Mucosa of descending colon (tissue), 3 donors: ENCODE data around the gene MT1G. TPM values are rescaled to one million over a fixed set of nuclear protein-coding genes. Genes with fewer than 3 reads are reported as not detected.
"Not testable (repeated sequence)": the region's sequence is repeated elsewhere in the genome, so short reads cannot be mapped to it uniquely, and the experiment has no call there.

Experiments used
- ATAC-seq: fragments of 200-7000 bp; cut with Tn5 transposase; one replicate; pipeline ENCODE4 v1.9.1; 2020; ENCODE audit warnings: mild to moderate bottlenecking, moderate library complexity
- DNase-seq, 3 donors: peaks; one replicate each; pipeline ENCODE4 v3.0.0-alpha.2; 2020
- H3K36me3 ChIP-seq: fragments of 200-600 bp; one replicate; pipeline ENCODE4 v1.8.0; 2021; ENCODE audit warnings: low read depth, mild to moderate bottlenecking
- H3K4me1 ChIP-seq: fragments of 200-600 bp; one replicate; pipeline ENCODE4 v1.8.0; 2021; ENCODE audit warnings: low read depth, mild to moderate bottlenecking
- H3K4me3 ChIP-seq: fragments of 200-600 bp; one replicate; pipeline ENCODE4 v1.8.0; 2021; ENCODE audit warnings: mild to moderate bottlenecking
- H3K9me3 ChIP-seq: fragments of 200-600 bp; one replicate; pipeline ENCODE4 v1.8.0; 2021; ENCODE audit warnings: mild to moderate bottlenecking
- CTCF ChIP-seq: fragments of 200-600 bp; IDR thresholded peaks from one replicate; pipeline ENCODE4 v1.8.0; 2022; ENCODE audit warnings: antibody characterized with exemption, mild to moderate bottlenecking
- intact Hi-C, 2 donors: fragments of 100-400 bp; cut with DNase I in 1 of 2; cut with micrococcal nuclease in 1 of 2; formaldehyde crosslinking; loops; one replicate each; pipeline versions ENCODE4 v1.11.0 to v1.11.1; 2022; cut with DNase I, micrococcal nuclease
- total RNA-seq, 3 donors: library from RNA; stranded (reverse); fragmentation: NEBNext Ultra II Directional in 2 of 3; extraction: Animal tissue kit (Norgen Biotek cat#: 25700) in 2 of 3; gene quantifications; one replicate each; pipeline versions ENCODE4 v1.2.1 to v1.2.4, GENCODE V29; 2021 to 2023
- donor health status: DM: no; HTN: no; CAD: no; lungs with moderate emphysema.
- donor health status: DM: no; HTN: no; CAD: no.
- donor health status: DM: no; HTN: yes; CAD: no.

Gene MT1G
- total RNA-seq, 3 donors from 2014 or later = 7.3 to 210 (median 83.8) TPM

GRCh38 chr16:56679818-56680217 is 12.0 kb upstream of the MT1G start:
- DNase-seq = no peak
- Histone ChIP-seq H3K36me3 (no peaks in the 10 kb centered on the region), H3K4me1 (peaks cover 13% of the 10 kb centered on the region), H3K9me3 (no peaks in the 10 kb centered on the region), H3K4me3 (no peak overlapping the region)
- intact Hi-C loops = no loop called here
- ATAC-seq = no peak
- no peak for TF ChIP-seq CTCF

GRCh38 chr16:56679078-56679730 is 11.3 kb upstream of the MT1G start:
- no peak overlapping the region for H3K4me3 ChIP-seq
- no peak for DNase-seq
- ATAC-seq = no peak
- H3K4me1 ChIP-seq = peaks cover 13% of the 10 kb centered on the region
- H3K36me3 ChIP-seq = no peaks in the 10 kb centered on the region
- no peak for TF ChIP-seq CTCF
- intact Hi-C loops = no loop called here
- no peaks in the 10 kb centered on the region for H3K9me3 ChIP-seq

- no peak for ATAC-seq
Measured at GRCh38 chr16:56677474-56677873, 9.6 kb upstream of the MT1G start.

GRCh38 chr16:56675685-56676210 is 7.9 kb upstream of the MT1G start:
- Histone ChIP-seq H3K4me1 (no peaks in the 10 kb centered on the region), H3K9me3 (no peaks in the 10 kb centered on the region), H3K4me3 (no peak overlapping the region), H3K36me3 (no peaks in the 10 kb centered on the region)
- ATAC-seq = peak; percentile 72
- intact Hi-C loops = no loop called here
- DNase-seq = peak; percentile 54 to 69 (median 59)
- TF ChIP-seq CTCF = no peak

More at GRCh38 chr16:56677474-56677873, 9.6 kb upstream of the MT1G start:
- no peak for DNase-seq
- TF ChIP-seq CTCF = no peak
- Histone ChIP-seq H3K36me3 (no peaks in the 10 kb centered on the region), H3K4me1 (no peaks in the 10 kb centered on the region), H3K9me3 (no peaks in the 10 kb centered on the region), H3K4me3 (no peak overlapping the region)
- intact Hi-C loops = no loop called here

- H3K9me3 ChIP-seq, intact Hi-C loops, DNase-seq, ATAC-seq, H3K36me3 ChIP-seq, H3K4me3 ChIP-seq, H3K4me1 ChIP-seq: not testable (repeated sequence)
Measured at GRCh38 chr16:56674570-56674969, 6.7 kb upstream of the MT1G start.

DNA sequence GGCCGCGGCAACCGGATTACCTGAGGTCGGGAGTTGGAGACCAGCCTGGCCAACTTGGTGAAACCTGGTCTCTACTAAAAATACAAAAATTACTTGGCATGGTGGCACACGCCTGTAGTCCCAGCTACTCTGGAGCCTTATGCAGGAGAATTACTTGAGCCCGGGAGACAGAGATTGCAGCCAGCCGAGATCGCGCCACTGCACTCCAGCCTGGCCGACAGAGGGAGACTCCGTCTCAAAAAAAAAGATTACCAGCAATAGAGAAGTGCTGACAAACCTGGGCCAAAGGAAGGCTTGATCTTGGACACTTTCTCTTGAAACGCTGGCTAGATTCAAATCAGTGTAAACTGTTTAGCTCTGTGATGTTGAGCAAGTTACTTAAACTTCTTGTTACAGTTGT is 6.1 kb upstream of the MT1G start:
- Histone ChIP-seq H3K4me1 (peaks cover 5% of the 10 kb centered on the region), H3K4me3 (no peak overlapping the region), H3K36me3 (no peaks in the 10 kb centered on the region), H3K9me3 (no peaks in the 10 kb centered on the region)
- intact Hi-C loops = no loop called here
- DNase-seq = peak in 1 of 3 donors; percentile 52
- peak; percentile 17 for TF ChIP-seq CTCF
- ATAC-seq = peak; percentile 33
